HG03521 (cell line): ENCODE measurements around the gene SLX4IP.

Source experiments
- ATAC-seq: cut with Tn5 transposase; IDR thresholded peaks from one replicate; pipeline ENCODE4 v1.9.1; 2021; ENCODE audit warnings: mild to moderate bottlenecking, moderate library complexity; ENCODE audit not compliant: unreplicated experiment

The SLX4IP gene

GRCh38 chr20:10625641-10626040 lies 190.5 kb downstream of the SLX4IP start:
- ATAC-seq = no peak

- no peak for ATAC-seq
These were observed 191.8 kb downstream of the SLX4IP start for GRCh38 chr20:10626896-10627295.

- ATAC-seq = no peak
These were observed 195.0 kb downstream of the SLX4IP start for GRCh38 chr20:10629946-10630650.

GRCh38 chr20:10631126-10631525 lies 196.0 kb downstream of the SLX4IP start:
- ATAC-seq = no peak

- ATAC-seq = no peak
These were observed 197.8 kb downstream of the SLX4IP start for GRCh38 chr20:10632721-10633509.

GRCh38 chr20:10633718-10634117 lies 198.6 kb downstream of the SLX4IP start:
- no peak for ATAC-seq

- ATAC-seq = no peak
These were observed 199.1 kb downstream of the SLX4IP start for GRCh38 chr20:10634211-10634610.

GRCh38 chr20:10634683-10635411 lies 199.7 kb downstream of the SLX4IP start:
- ATAC-seq = no peak

GRCh38 chr20:10635476-10636208 lies 200.5 kb downstream of the SLX4IP start:
- ATAC-seq = no peak

GRCh38 chr20:10636326-10636818 lies 201.3 kb downstream of the SLX4IP start:
- ATAC-seq = no peak

GRCh38 chr20:10637031-10637559 lies 202.0 kb downstream of the SLX4IP start:
- no peak for ATAC-seq

GRCh38 chr20:10637563-10637962 lies 202.5 kb downstream of the SLX4IP start:
- no peak for ATAC-seq

GRCh38 chr20:10639077-10639736 lies 204.1 kb downstream of the SLX4IP start:
- ATAC-seq = no peak

- no peak for ATAC-seq
These were observed 204.8 kb downstream of the SLX4IP start for GRCh38 chr20:10639737-10640556.

GRCh38 chr20:10640897-10641296 lies 205.8 kb downstream of the SLX4IP start:
- no peak for ATAC-seq

- no peak for ATAC-seq
These were observed 206.4 kb downstream of the SLX4IP start for GRCh38 chr20:10641467-10641866.

- no peak for ATAC-seq
These were observed 206.8 kb downstream of the SLX4IP start for GRCh38 chr20:10641893-10642292.

GRCh38 chr20:10642856-10643559 lies 207.9 kb downstream of the SLX4IP start:
- no peak for ATAC-seq

GRCh38 chr20:10643560-10643873 lies 208.4 kb downstream of the SLX4IP start:
- ATAC-seq = no peak
